Gastrocnemius medialis (tissue), 4 donors: ENCODE data around the gene PNPLA6.

Experiments
- POLR2A ChIP-seq, 2 donors: fragments of 450-650 bp; IDR thresholded peaks; one replicate each; pipeline ENCODE4 v1.6.1; 2017; ENCODE audit warnings: antibody characterized with exemption in 2 of 2, mild to moderate bottlenecking in 2 of 2, moderate library complexity in 2 of 2
- TF ChIP-seq, protein P1 (sequence below), 5 experiments: fragments of 450-650 bp in 3 of 5; fragments of 200-600 bp in 2 of 5; sonication (generic) in 2 of 5; IDR thresholded peaks in 4 of 5; conservative IDR thresholded peaks in 1 of 5; 1 replicate in 4 of 5; 2 replicates in 1 of 5; pipeline ENCODE4 v1.5.1; 2016 to 2019; ENCODE audit warnings: antibody characterized with exemption in 5 of 5, mild to moderate bottlenecking in 3 of 5, moderate library complexity in 3 of 5

DNA sequence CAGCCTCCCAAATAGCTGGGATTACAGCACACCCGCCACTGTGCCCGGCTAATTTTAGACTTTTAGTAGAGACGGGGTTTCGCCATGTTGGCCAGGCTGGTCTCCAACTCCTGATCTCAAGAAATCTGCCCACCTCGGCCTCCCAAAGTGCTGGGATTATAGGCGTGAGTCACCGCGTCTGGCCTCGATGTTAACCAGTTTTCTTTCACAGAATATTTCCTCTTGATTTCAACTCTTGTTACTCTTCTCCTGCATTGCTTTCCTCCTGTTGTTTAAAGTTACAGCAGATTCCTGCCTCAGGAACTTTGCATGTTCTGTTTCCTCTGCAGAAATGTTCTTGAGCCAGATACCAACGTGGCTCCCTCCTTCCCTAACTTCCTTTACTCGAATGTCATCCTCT is 43.0 kb upstream of the PNPLA6 start:
- TF ChIP-seq, protein P1, sequence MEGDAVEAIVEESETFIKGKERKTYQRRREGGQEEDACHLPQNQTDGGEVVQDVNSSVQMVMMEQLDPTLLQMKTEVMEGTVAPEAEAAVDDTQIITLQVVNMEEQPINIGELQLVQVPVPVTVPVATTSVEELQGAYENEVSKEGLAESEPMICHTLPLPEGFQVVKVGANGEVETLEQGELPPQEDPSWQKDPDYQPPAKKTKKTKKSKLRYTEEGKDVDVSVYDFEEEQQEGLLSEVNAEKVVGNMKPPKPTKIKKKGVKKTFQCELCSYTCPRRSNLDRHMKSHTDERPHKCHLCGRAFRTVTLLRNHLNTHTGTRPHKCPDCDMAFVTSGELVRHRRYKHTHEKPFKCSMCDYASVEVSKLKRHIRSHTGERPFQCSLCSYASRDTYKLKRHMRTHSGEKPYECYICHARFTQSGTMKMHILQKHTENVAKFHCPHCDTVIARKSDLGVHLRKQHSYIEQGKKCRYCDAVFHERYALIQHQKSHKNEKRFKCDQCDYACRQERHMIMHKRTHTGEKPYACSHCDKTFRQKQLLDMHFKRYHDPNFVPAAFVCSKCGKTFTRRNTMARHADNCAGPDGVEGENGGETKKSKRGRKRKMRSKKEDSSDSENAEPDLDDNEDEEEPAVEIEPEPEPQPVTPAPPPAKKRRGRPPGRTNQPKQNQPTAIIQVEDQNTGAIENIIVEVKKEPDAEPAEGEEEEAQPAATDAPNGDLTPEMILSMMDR (IDR thresholded peaks at IDR 0.05 in 4 of 5, conservative IDR thresholded peaks at IDR 0.05 in 1 of 5), result no peak
- no peak for TF ChIP-seq POLR2A (IDR thresholded peaks at IDR 0.05)
